ENCODE results near the gene ZNF14. TPM values are rescaled to one million over a fixed set of nuclear protein-coding genes. Genes with fewer than 3 reads are reported as not detected.
"Not testable (repeated sequence)": the region's sequence is repeated elsewhere in the genome, so short reads cannot be mapped to it uniquely, and the experiment has no call there.

Gene ZNF14
- total and polyA plus RNA-seq, 2 experiments from 2014 or later = 4.6 to 10.2 TPM

DNA sequence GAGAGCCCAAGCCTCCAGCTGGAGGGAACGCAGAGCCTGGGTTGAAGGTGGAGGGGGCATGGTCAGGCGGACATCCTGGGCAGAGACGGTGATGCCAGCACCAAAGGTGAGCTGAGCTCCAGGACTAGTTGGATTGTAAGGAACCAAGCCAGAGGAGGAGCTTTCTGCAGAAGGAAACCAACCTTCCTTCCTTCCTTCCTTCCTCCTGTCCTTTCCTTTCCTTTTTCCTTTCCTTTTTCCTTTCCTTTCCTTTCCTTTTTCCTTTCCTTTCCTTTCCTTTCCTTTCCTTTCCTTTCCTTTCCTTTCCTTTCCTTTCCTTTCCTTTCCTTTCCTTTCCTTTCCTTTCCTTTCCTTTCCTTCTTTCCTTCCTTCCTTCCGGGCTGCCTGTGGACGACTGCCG is 11.0 kb upstream of the ZNF14 start:
- not testable (repeated sequence) for DNase-seq (ENCODE audit: low spot score); H3K4me3 Mint-ChIP-seq

DNA sequence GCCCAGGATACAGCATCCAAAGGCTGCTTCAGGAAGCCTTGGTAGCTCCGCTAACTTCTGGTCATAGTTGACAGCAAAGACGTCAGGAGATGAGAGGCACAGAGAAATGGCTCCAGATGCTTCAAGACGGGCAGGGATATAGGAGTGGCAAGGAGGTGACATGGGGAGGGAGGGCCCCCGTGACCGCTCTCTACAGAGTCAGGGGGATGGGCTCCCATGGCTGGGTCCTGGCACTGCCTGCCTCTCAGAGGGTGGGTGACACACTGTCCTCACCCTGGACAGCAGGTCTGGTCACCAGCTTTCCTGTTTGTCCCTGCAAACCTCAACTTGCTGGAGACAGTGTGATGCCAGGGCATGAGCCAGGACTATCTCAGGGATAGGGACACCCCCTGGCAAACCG is 10.3 kb upstream of the ZNF14 start:
- TF ChIP-seq EZH2phosphoT487 (IDR thresholded peaks at IDR 0.05; ENCODE audit: unreplicated experiment) (no peak), ZNF331 (CRISPR knock-in tag; IDR thresholded peaks at IDR 0.05; ENCODE audit: low read depth) (no peak), JUNB (IDR thresholded peaks at IDR 0.05; ENCODE audit: unreplicated experiment) (no peak), POLR2AphosphoS5 (IDR thresholded peaks at IDR 0.05; ENCODE audit: low read depth) (no peak), NANOG (IDR thresholded peaks at IDR 0.05; ENCODE audit: borderline replicate concordance) (no peak), CREB1 (CRISPR knock-in tag; IDR thresholded peaks at IDR 0.05; ENCODE audit: low read depth) (no peak)
- TF ChIP-seq, protein P1, sequence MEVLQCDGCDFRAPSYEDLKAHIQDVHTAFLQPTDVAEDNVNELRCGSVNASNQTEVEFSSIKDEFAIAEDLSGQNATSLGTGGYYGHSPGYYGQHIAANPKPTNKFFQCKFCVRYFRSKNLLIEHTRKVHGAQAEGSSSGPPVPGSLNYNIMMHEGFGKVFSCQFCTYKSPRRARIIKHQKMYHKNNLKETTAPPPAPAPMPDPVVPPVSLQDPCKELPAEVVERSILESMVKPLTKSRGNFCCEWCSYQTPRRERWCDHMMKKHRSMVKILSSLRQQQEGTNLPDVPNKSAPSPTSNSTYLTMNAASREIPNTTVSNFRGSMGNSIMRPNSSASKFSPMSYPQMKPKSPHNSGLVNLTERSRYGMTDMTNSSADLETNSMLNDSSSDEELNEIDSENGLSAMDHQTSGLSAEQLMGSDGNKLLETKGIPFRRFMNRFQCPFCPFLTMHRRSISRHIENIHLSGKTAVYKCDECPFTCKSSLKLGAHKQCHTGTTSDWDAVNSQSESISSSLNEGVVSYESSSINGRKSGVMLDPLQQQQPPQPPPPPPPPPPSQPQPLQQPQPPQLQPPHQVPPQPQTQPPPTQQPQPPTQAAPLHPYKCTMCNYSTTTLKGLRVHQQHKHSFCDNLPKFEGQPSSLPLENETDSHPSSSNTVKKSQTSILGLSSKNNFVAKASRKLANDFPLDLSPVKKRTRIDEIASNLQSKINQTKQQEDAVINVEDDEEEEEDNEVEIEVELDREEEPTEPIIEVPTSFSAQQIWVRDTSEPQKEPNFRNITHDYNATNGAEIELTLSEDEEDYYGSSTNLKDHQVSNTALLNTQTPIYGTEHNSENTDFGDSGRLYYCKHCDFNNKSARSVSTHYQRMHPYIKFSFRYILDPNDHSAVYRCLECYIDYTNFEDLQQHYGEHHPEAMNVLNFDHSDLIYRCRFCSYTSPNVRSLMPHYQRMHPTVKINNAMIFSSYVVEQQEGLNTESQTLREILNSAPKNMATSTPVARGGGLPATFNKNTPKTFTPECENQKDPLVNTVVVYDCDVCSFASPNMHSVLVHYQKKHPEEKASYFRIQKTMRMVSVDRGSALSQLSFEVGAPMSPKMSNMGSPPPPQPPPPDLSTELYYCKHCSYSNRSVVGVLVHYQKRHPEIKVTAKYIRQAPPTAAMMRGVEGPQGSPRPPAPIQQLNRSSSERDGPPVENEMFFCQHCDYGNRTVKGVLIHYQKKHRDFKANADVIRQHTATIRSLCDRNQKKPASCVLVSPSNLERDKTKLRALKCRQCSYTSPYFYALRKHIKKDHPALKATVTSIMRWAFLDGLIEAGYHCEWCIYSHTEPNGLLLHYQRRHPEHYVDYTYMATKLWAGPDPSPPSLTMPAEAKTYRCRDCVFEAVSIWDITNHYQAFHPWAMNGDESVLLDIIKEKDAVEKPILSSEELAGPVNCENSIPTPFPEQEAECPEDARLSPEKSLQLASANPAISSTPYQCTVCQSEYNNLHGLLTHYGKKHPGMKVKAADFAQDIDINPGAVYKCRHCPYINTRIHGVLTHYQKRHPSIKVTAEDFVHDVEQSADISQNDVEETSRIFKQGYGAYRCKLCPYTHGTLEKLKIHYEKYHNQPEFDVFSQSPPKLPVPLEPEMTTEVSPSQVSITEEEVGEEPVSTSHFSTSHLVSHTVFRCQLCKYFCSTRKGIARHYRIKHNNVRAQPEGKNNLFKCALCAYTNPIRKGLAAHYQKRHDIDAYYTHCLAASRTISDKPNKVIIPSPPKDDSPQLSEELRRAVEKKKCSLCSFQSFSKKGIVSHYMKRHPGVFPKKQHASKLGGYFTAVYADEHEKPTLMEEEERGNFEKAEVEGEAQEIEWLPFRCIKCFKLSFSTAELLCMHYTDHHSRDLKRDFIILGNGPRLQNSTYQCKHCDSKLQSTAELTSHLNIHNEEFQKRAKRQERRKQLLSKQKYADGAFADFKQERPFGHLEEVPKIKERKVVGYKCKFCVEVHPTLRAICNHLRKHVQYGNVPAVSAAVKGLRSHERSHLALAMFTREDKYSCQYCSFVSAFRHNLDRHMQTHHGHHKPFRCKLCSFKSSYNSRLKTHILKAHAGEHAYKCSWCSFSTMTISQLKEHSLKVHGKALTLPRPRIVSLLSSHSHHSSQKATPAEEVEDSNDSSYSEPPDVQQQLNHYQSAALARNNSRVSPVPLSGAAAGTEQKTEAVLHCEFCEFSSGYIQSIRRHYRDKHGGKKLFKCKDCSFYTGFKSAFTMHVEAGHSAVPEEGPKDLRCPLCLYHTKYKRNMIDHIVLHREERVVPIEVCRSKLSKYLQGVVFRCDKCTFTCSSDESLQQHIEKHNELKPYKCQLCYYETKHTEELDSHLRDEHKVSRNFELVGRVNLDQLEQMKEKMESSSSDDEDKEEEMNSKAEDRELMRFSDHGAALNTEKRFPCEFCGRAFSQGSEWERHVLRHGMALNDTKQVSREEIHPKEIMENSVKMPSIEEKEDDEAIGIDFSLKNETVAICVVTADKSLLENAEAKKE (CRISPR knock-in tag; IDR thresholded peaks at IDR 0.05) = no peak
- H3K4me2 ChIP-seq = no peak overlapping the region
- no peak overlapping the region for H3K27ac ChIP-seq (ENCODE audit: low read depth)
- H3K79me2 ChIP-seq (replicated peaks; ENCODE audit: insufficient read depth) = no peaks in the 10 kb centered on the region
- ATAC-seq = no peak
- H3K9me2 ChIP-seq (ENCODE audit: insufficient read depth) = 0 out of 2 replicates have a peak, but pooled peaks cover 2% of the 10 kb centered on the region
- Mint-ChIP-seq H3K4me3 (no peak overlapping the region), H3K4me1 (no peaks in the 10 kb centered on the region), H3K27me3 (ENCODE audit: insufficient read depth, low read depth, poor library complexity) (peaks cover 13% of the 10 kb centered on the region), H3K36me3 (ENCODE audit: low read depth) (no peaks in the 10 kb centered on the region; the same call in 2 of the 3 replicates), H3K9me3 (peaks cover 8% of the 10 kb centered on the region; the same call in 1 of the 3 replicates), H3K27ac (no peak overlapping the region)
- no peaks in the 10 kb centered on the region for H4K20me1 ChIP-seq (replicated peaks; ENCODE audit: insufficient read depth)
- H3K36me3 ChIP-seq (ENCODE audit: insufficient read depth) = no peaks in the 10 kb centered on the region
- DNase-seq (ENCODE audit: low spot score) = no peak
- no peak overlapping the region for H3K4me3 ChIP-seq
- H2AFZ ChIP-seq = no peak overlapping the region
- H3K4me1 ChIP-seq (ENCODE audit: insufficient read depth) = no peaks in the 10 kb centered on the region
- no peaks in the 10 kb centered on the region for H3F3A ChIP-seq (replicated peaks; ENCODE audit: low read depth)
- no peaks in the 10 kb centered on the region for H3K27me3 ChIP-seq (ENCODE audit: insufficient read depth)

More for the DNA sequence above, 11.0 kb upstream of the ZNF14 start:
- H3K27me3 Mint-ChIP-seq (ENCODE audit: insufficient read depth, low read depth, poor library complexity) = peaks cover 13% of the 10 kb centered on the region
- H4K20me1 ChIP-seq (replicated peaks; ENCODE audit: insufficient read depth); H3K4me2 ChIP-seq; H3K36me3 ChIP-seq (ENCODE audit: insufficient read depth); H3K4me3 ChIP-seq; ATAC-seq; H3K27ac Mint-ChIP-seq; H3K79me2 ChIP-seq (replicated peaks; ENCODE audit: insufficient read depth); H3F3A ChIP-seq (replicated peaks; ENCODE audit: low read depth); H3K4me1 ChIP-seq (ENCODE audit: insufficient read depth); H2AFZ ChIP-seq; H3K9me2 ChIP-seq (ENCODE audit: insufficient read depth); H3K27ac ChIP-seq (ENCODE audit: low read depth); H3K27me3 ChIP-seq (ENCODE audit: insufficient read depth); H3K4me1 Mint-ChIP-seq; H3K36me3 Mint-ChIP-seq (ENCODE audit: low read depth): not testable (repeated sequence)
- H3K9me3 Mint-ChIP-seq = peaks cover 10% of the 10 kb centered on the region; the same call in 1 of the 3 replicates

Data from GM23338 (cell line).